Measurements from ENCODE around the gene SEMA4D.

The SEMA4D gene

DNA sequence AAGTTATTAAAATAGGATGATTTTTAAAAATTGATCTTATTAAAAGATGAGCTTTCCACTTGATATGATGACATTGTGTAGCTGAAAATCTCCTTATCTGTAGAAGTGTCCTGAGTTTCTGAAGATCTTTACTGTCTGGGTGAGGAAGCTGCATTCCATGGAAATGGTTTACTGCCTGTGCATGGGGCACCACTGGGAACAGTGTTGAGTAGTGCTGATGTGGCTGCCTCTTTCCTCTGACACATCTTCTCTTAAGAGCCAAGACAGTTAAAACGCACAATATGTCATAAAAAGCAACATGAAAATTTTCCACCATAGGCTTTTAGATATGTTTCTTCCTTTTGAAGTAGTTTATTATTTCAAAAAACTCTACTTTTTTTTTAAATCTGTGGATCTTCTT is 155.0 kb downstream of the SEMA4D start:
- no peak for DNase-seq

DNA sequence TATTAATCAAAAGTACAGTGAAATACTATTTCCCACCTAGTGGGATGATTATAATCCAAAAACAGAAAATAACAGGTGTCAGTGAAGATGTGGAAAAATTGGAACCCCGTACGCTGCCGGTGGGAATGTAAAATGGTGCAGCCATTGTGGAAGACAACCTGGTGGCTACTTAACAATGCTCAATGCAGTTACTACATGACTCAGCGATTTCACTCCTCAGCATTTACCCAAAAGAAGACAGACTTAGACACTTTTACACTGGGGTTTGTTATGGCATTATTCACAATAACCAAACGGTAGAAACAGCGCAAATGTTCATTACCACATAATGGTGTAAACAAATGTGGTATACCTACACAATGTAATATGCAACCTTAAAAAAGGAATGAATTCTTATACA is 155.7 kb downstream of the SEMA4D start:
- DNase-seq: no peak

DNA sequence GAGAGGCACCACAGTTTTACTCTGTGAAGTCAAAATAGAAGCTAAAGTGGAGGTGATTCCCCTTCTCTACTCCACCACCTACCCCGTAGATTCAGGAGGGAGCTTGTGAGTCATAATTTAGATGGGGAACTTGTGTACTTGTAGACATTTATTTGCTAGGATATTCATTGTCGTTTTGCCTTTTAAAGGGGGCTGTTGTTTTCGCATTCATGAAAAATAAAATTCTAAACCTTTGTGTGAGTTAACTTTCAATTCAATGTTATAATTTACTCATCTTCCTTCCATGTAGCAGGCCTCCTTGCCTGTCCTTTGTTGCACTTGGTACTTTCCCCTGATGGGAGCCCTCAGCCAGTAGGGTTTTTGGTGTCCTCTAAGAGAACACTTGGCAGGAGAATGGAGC is 157.6 kb downstream of the SEMA4D start:
- no peak for DNase-seq

DNA sequence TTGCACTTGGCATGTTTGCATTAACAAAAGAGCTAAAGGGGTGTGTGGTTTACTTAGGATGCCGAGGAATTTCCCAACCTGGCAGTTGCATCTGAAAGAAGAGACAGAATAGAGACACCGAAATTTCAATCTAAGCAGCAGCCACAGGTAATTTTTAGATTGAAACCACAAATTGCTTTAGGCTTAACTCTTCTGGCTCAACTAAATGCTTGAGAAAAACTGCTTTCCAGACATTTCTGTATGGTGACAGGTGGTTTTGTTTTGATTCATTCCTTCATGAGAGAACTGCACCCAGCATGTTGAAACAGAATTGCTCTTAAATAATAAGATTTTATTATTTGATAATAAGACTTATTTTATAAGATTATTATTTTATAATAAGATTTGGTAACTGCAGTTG is 158.1 kb downstream of the SEMA4D start:
- DNase-seq: no peak

DNA sequence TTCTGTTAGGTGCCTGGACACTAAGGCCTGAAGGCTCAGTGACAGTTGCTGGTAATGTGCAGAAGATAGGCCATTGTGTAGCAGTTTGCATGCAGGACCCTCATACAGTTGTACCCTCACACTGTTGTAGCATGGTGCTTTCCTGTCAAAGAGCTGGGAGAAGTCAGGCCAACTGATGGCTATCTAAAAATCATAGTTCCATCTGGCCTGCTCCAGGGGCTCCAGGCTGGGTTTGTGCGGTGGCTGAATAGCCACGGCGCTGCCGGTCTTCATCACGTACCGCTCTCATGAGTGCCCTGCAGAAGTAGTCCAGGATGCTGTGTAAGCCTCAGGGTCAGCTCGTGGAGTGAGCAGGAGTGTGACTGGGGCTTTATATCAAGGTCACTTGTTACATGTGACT is 167.4 kb downstream of the SEMA4D start:
- no peak for DNase-seq

DNA sequence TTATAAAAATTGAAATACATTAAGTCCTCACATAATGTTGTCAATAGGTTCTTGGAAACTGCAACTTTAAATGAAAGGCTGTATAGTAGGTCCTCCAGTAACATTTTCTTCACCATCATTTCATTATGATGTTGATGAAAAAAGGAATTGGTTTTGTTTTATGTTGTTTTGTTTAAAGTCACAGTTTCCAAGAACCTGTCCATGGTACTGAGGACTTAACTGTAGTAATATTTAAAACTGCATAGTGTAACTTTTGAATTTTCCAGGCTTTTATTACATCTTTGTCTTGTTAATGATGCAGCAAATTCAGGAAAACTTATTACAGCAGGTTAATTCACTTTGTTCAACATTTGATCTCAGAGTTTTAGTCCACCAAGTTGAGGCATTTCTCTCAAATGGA is 168.0 kb downstream of the SEMA4D start:
- DNase-seq: no peak

DNA sequence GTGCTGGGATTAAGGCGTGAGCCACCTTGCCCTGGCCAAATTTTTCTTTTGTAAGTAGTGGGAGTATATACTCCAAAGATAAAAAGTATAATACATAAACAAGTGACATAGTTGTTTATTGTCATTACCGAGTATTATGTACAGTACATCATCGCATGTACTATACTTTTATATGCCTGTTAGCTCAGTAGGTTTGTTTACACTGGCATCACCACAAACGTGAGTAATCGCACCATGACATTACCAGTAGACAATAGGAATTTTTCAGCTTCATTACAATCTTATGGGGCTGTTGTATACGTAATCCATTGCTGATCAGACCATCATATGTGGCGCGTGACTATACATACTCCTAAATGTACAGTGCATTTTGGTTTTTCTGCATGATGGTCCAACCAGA is 169.8 kb downstream of the SEMA4D start:
- no peak for DNase-seq

DNA sequence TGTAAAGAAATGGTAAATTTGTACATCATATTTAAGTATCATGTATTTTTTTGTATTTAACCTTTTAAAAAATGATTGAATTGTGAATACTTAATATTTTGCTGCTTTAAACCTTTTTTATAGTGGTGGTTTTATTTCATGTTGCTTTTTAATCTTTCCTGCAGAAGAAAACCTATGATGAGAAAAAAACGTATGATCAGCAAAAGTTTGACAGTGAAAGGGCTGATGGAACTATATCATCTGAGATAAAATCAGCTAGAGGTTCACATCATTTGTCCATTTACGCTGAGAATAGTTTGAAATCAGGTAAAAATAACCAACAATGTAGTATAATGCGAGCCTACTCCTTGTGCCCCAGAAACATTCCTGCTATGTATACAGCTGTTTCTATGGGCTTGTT is 172.2 kb downstream of the SEMA4D start:
- DNase-seq: no peak

DNA sequence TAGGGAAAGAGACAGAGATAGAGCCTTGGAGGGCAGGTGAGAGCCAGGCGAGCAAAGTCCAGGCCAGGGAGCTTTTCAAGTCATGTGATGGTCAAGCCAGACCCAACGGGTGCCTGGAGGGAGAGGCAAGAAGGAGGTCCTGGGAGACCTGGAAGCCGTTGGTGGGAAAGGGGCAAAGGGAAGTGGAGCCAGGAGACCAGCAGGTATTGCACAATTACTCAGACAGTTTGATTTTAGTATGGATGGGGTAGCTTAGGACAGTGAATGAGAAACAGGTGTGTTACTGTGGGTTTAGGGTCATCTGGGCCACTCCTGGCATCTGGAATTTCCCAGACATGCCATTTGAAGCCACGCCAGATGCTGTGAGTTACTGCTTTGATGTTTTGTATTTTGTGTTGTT is 174.5 kb downstream of the SEMA4D start:
- no peak for DNase-seq

DNA sequence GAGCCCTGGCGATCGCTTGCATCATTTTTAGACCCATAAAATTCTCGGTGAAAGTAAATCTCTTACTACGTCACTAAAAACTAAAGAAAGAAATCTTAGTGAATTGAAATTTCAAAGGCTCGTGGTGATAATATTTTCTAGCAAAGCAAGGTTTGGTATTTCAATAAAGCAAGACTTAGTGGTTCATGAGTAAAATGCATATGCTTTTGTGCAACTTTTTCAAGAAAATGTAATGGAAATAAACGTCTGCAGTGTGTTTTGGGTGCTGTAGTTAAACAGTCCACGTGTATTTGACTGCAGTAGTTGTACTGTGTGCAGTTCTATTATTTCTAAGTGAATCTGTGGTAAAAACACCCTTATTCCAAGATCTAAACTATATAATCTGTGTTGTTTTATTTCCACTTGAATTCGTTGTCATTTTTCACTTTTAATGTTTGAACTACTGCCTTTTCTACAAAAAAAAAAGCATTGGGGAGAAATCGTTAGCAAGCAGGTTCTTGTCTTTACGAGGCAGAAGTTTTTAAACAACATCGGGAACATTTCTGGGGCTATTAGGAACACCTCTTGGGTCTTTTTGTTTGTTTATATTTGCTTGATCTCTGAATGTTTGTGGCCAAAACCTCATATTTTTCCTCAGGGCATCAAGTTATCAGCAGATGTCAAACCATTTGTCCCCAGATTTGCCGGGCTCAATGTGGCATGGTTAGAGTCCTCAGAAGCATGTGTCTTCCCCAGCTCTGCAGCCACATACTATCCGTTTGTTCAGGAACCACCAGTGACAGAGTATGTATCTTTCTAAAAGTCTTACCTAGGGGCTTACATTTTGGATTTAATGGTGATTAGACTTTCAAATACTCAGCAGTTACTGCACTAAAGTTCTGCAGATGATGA is 178.7 kb downstream of the SEMA4D start:
- DNase-seq: no peak

DNA sequence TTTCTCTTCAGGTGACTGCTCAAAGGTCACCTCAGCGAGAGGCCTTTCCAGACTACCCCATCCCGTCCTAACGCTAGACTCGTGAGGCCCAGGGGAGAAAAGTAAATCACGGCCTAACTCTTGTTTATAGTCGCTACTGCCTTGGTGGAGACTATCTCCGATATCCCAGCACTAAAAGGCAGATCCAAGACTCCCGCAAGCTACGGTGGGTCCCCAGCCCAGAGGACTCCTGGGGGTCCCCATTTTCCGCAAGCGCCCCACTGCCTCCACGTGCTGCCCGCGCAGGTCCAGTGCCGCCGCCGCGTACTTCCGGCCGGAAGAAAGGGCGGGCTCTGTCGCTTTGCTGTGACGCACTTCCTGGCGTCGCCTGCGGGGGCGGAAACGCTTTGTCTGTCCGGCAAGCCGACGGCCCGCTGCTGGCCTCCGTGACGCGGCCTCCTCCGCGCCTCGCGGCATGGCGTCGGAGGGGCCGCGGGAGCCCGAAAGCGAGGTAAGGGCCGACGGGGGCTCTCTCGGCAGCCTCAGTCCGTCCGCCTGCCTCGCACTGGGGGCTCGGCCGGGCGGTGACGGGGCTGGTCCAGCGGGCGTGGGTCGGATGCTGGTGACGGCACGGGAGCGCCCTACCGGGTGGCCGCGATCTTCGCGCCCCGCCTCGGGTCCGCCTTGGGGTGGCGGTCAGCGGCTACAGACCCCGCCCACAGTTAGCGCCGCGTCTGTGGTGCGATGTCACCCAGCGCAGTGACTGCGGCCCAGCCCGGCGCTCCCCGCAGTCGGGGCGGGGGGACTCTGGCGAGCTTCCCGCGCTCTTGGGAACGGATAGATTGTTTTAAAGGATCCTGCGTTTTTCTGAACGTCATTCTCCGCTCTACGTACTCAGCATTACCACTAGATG is 179.5 kb downstream of the SEMA4D start, which contains the start of gene SECISBP2:
SECISBP2 (plus strand) TSS at position 378 of the 892 bp plus-strand sequence; CDS start at position 455, 77 bp downstream.
- peak; percentile 99 for DNase-seq

DNA sequence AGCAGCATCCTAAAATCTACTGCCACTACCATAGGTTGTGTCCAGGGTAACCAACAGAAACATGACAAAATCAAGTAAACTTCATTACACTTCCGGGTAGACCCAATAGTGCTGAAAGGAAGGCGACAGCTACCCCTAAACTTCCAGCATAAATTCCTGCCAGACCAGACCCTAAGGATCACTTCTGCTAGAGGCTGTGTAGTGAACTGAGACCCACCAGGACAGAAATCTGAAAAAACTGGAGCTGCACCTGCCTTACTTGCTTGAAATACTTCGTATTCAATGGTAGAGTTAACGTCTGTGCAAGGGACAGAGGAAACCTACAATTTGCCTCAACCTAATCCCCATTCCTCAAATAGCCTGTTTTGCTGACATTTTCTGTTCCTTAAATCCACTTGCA is 180.6 kb downstream of the SEMA4D start:
- DNase-seq: no peak

DNA sequence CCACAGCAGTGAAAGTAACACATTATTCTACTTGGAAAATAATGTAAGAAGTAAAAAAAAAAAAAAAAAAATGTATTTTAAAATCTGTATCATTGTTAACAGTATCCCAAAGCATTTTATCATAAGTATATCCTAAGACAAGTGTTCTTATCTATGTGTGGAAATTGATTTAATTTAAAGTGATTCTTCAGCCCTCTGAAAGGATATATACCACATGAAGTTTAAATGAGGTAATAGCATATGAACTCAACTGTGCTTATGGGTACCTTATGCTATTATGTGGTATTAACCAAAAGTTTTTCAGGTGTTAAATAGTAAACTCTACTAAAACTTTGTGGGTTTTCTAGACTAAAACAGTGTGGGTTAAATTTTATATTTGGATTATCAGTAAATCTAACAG is 182.4 kb downstream of the SEMA4D start:
- DNase-seq: no peak

DNA sequence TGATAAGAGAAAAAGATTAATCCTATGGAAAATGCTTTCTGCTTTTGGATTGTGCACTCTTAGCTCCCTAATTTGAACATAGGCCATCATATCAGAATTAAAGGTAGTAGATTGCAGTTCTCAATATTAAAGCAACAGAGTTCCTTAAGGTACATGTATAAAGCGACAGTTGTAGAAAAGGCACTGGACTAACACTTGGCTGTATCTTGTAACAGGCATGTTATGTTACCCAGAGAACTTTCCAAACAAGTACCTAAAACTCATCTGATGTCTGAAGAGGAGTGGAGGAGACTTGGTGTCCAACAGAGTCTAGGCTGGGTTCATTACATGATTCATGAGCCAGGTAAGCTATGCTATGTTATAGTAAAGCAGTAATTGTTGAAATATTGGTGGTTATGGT is 183.0 kb downstream of the SEMA4D start:
- no peak for DNase-seq

DNA sequence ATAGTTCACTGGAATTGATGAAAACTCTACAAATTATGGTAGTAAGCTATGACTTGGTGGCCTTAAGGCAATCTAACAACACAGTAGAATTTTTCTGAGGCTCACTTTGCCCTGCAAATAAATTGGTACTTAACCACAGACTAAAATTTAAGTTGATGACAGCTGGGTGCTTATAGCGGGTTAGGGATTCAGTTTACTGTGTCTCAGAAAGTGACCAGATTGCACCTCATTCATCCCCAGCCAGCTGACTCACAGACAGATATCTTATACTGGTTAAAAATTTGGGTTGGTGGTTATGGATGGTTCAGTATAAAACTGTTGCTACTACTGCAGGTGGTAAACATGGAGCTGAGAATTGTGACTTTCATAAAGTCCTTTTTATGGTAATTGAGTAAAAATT is 184.1 kb downstream of the SEMA4D start:
- no peak for DNase-seq

DNA sequence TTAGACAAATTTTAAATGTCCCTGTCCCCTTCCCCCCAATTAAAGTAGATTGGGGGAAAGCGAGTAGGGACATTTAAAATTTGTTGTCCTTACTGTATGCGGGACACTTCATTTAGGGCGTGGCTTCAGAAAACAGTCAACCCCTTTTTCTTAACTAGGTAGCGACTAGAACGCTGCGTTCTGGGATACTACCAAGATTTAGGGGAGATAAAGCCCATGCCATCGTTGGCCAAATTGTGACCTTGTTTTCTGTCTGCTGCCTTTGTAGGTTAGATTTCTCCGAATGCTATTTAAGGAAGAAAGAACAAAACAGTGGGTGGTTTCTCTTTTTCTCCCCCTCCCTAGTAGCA is 185.7 kb downstream of the SEMA4D start:
- DNase-seq: no peak

DNA sequence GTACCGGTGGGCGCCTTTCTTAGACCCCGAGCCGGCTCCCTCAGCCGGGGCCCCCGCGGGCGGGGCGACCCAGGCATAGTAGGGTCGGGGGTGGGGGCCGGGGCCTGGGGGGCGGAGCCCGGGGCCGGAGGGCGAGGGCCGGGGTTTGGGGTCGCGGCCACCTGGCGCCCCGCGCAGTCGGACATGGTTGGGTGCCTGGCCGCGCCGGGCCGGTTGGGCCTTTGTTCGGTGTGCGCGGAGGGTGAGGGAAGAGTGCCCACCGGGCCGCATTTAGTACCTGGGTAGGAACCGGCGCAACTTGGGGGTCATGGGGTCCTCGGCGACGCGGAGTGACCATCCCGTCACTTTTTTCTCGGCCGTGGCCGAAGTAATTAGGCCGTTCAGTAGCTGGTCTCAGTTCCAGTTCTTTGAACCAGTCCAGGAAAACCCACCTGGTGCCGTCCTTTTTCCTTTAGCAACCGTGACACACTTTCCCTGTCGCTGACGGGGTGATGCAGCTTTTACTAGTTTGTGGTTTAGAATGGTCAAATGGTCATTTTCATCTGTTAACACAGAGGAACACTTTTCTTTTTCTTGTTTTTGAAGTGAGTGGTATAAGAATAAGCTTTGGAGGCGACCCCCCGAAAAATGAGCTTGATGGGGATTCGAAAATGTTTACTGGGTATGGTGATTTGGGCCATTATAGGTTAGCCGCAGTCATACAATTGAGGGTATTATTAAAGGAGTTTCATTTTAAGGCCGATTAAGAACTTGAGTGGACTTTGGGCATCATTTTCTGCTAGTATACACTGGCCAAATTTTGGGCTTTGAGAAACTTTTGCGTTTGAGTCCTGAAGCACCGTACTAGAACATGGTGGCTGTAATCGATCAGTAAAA is 186.3 kb downstream of the SEMA4D start:
- DNase-seq: no peak
